Lower lobe of right lung (tissue), 2 donors: ENCODE measurements around the gene TDRD5. TPM values are rescaled to one million over a fixed set of nuclear protein-coding genes. Genes with fewer than 3 reads are reported as not detected.

ENCODE experiments used
- ATAC-seq, 2 donors: fragments of 200-7000 bp; cut with Tn5 transposase; one replicate each; pipeline ENCODE4 v1.9.1; 2020 to 2022; ENCODE audit warnings: mild to moderate bottlenecking in 2 of 2, moderate library complexity in 2 of 2
- DNase-seq: peaks from one replicate; pipeline ENCODE4 v3.0.0-alpha.2; 2020
- H3K27ac ChIP-seq: fragments of 200-600 bp; one replicate; pipeline ENCODE4 v1.8.0; 2022
- H3K27me3 ChIP-seq: fragments of 200-600 bp; one replicate; pipeline ENCODE4 v1.8.0; 2022; ENCODE audit warnings: low read depth
- H3K36me3 ChIP-seq: fragments of 200-600 bp; one replicate; pipeline ENCODE4 v1.8.0; 2022; ENCODE audit warnings: mild to moderate bottlenecking
- H3K4me1 ChIP-seq: fragments of 200-600 bp; one replicate; pipeline ENCODE4 v1.8.0; 2022
- H3K4me3 ChIP-seq: fragments of 200-600 bp; one replicate; pipeline ENCODE4 v1.8.0; 2022; ENCODE audit warnings: mild to moderate bottlenecking
- H3K9me3 ChIP-seq: fragments of 200-600 bp; one replicate; pipeline ENCODE4 v1.8.0; 2022
- CTCF ChIP-seq: fragments of 200-600 bp; IDR thresholded peaks from one replicate; pipeline ENCODE4 v1.8.0; 2022; ENCODE audit warnings: antibody characterized with exemption, mild to moderate bottlenecking
- intact Hi-C: fragments of 100-400 bp; cut with DNase I; formaldehyde crosslinking; loops from one replicate; pipeline ENCODE4 v1.11.0; 2022
- long read RNA-seq: library from polyadenylated mRNA; unstranded; transcript quantifications from one replicate; pipeline ENCODE4 v2.0.0, GENCODE V29; 2021
- total RNA-seq: library from RNA; stranded (reverse); fragmentation: NEBNext Ultra II Directional; extraction: Animal tissue kit (Norgen Biotek cat#: 25700); gene quantifications from one replicate; pipeline ENCODE4 v1.2.1, GENCODE V29; 2021
- donor health status: DM: no; HTN: yes; CAD: no; lungs with severe emphysema.

TDRD5 gene
- total RNA-seq, result 0.15 TPM
- long read RNA-seq, partial matches to known transcripts, result 1 of 1 reads
- long read RNA-seq, other reads (novel, unspliced or antisense), result 0 of 1 reads

GRCh38 chr1:179591592-179592580 is at the start of gene TDRD5:
TDRD5 (plus strand) TSS chr1:179591832; CDS start chr1:179592616, 784 bp downstream.
- H3K4me1 ChIP-seq, result no peaks in the 10 kb centered on the region
- H3K27me3 ChIP-seq, result peaks cover 12% of the 10 kb centered on the region
- no peaks in the 10 kb centered on the region for H3K36me3 ChIP-seq
- peak within 1 kb of the TSS; percentile 27 for H3K4me3 ChIP-seq
- ATAC-seq (peak; percentile 63 to 65), DNase-seq (peak; percentile 57)
- TF ChIP-seq CTCF, result no peak
- H3K9me3 ChIP-seq, result no peaks in the 10 kb centered on the region
- intact Hi-C loops, result no loop called here
- H3K27ac ChIP-seq, result no peak within 1 kb of the TSS

GRCh38 chr1:179545321-179545720 is 46.3 kb upstream of the TDRD5 start:
- ATAC-seq (no peak), DNase-seq (no peak)
- H3K27ac ChIP-seq, result no peak overlapping the region
- intact Hi-C loops, result no loop called here
- H3K9me3 ChIP-seq, result no peaks in the 10 kb centered on the region
- no peak overlapping the region for H3K4me3 ChIP-seq
- H3K36me3 ChIP-seq, result no peaks in the 10 kb centered on the region
- TF ChIP-seq CTCF, result no peak
- no peaks in the 10 kb centered on the region for H3K4me1 ChIP-seq
- H3K27me3 ChIP-seq, result no peaks in the 10 kb centered on the region

- H3K4me3 ChIP-seq, result no peak overlapping the region
- H3K4me1 ChIP-seq, result no peaks in the 10 kb centered on the region
- DNase-seq (no peak), ATAC-seq (no peak)
- no peaks in the 10 kb centered on the region for H3K27me3 ChIP-seq
- no peaks in the 10 kb centered on the region for H3K36me3 ChIP-seq
- no peak for TF ChIP-seq CTCF
- H3K9me3 ChIP-seq, result no peaks in the 10 kb centered on the region
- H3K27ac ChIP-seq, result no peak overlapping the region
- intact Hi-C loops, result no loop called here
Observed at GRCh38 chr1:179547021-179547535, 44.6 kb upstream of the TDRD5 start.

GRCh38 chr1:179548666-179549367 is 42.8 kb upstream of the TDRD5 start:
- Histone ChIP-seq H3K4me3 (no peak overlapping the region), H3K36me3 (no peaks in the 10 kb centered on the region), H3K9me3 (no peaks in the 10 kb centered on the region), H3K27me3 (no peaks in the 10 kb centered on the region), H3K27ac (no peak overlapping the region), H3K4me1 (no peaks in the 10 kb centered on the region)
- no peak for TF ChIP-seq CTCF
- ATAC-seq, result no peak
- no peak for DNase-seq
- intact Hi-C loops, result no loop called here

- H3K36me3 ChIP-seq, result no peaks in the 10 kb centered on the region
- no peak for DNase-seq
- no peak overlapping the region for H3K27ac ChIP-seq
- ATAC-seq, result no peak
- no peaks in the 10 kb centered on the region for H3K27me3 ChIP-seq
- no peak overlapping the region for H3K4me3 ChIP-seq
- H3K4me1 ChIP-seq, result no peaks in the 10 kb centered on the region
- no peaks in the 10 kb centered on the region for H3K9me3 ChIP-seq
- intact Hi-C loops, result no loop called here
- no peak for TF ChIP-seq CTCF
Observed at GRCh38 chr1:179549368-179549700, 42.3 kb upstream of the TDRD5 start.
